NCI-H2171 (cell line): ENCODE measurements around the gene ARHGEF17.

Experiments
- DNase-seq: peaks from one replicate; lab custom pipeline; 2025; lab: John Stamatoyannopoulos, UW

The ARHGEF17 gene

GRCh38 chr11:73314117-73314961 is 6.3 kb downstream of the ARHGEF17 start:
- no peak for DNase-seq

- DNase-seq, result peak; percentile 46
Measured at GRCh38 chr11:73315293-73316020, 7.4 kb downstream of the ARHGEF17 start.

- no peak for DNase-seq
Measured at GRCh38 chr11:73316422-73316821, 8.3 kb downstream of the ARHGEF17 start.

- DNase-seq, result peak; percentile 65
Measured at GRCh38 chr11:73317373-73317772, 9.3 kb downstream of the ARHGEF17 start.

DNA sequence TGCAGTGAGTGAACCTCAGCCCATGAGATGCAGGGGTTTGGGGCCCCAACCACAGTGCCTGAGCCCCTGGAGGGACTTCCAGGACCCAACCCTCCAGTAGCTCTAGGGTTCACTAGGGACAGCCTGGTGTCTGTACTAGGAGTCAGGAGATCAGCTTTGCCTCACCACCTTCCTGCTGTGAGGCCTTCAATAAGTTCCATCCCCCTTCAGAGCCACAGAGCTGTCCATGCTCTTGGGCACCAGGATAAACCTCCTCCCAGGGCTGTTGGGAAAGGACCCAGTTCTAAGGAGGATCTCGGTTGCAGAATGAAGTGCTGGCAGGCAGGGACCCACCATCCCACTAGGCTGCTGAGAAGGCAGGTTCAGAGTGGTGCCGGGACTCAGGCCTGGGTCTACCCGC is 9.7 kb downstream of the ARHGEF17 start:
- DNase-seq, result no peak

DNA sequence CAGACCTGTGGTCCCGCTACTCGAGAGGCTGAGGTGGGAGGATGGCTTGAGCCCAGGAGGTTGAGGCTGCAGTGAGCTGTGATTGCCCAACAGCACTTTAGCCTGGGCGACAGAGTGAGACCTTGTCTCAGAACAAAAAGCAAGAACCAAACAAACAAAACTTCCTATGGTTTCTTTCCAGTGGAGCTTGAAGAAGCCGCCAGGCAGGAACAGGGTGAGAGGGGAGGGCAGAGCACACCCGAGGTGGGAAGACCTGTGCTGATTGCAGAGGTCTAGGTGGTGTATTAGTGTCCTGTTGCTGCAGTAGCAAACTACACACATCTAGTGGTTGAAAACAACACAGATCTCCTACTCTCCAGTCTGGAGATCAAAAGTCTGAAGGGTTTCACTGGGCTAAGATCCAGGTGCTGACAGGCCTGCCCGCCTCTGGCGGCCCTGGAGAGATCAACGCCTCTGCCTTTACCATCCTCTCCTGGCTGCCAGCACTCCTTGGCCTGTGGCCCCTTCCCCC is 10.5 kb downstream of the ARHGEF17 start:
- no peak for DNase-seq

DNA sequence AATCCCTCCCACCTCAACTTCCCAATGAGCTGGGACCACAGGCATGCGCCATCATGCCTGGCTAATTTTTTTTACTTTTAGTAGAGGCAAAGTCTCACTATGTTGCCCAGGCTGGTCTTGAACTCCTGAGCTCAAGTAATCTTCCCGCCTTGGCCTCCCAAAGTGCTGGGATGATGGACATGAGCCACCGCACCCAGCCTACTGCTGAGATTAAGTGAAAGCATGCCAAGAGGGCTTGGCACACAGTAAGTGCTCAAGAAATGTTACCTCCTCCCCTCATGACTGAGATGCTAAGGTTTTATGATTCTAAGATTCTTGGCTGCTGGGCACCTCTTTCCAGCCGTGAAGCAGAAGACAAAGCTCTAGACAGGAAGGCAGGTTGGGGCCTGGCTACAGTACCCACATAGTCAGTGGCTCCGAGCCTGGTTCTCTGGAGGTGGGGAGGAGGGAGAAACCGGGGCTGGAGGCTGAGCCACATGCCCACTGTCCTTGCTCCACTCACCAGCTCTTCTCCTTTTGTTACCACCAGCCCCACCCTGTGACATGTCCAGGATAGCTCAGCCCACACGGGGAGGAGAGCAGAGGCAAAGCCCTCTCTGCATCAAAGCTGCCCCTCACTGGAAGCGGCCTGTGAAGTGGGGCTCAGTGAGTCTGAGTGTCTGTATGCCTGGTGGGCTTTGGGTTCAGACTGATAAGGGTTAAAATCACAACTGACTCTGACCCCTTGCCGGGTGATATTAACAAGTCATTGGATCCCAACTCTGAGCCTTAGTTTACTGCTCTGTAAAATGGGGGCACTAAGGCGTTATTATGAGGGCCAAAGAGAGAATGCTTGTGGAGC is 12.9 kb downstream of the ARHGEF17 start:
- no peak for DNase-seq

DNA sequence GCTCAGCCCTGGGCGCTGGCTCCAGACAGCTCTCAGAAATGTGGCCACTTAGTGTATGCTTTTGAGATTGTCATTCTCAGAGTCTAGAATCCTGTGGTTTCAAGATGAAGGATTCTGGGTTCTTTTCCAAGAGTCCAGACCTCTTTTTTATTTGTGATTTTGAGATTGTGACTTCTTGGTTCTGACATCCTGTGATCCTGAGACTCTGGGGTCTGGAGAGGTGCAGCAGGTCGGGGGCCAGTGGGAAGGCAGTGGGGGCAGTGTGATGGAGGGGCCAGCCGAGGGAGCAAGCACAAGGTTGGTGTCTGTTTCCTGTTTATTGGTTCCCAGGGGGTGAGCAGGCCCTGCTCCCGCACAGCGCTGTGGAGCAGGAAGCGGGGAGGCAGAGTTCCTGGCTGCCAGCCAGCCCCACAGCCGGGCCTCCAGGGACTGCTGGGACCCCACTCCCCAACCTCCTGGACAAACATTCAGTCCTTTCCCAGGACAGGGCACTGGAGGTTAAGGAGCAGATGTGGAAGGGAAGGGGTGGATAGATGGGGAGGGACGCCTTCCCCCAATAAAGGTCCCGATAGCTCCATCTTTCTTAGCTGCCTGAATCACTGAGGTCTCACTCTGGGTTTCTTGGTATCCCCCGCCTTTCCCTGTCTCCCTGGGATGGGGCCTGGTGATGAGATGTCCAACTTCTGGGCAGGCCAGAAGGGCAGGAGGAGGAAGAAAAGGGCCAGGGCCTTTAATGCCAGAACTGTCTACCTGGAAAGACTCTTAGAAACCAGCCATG is 13.7 kb downstream of the ARHGEF17 start:
- DNase-seq, result peak; percentile 44

GRCh38 chr11:73322382-73323306 is 14.6 kb downstream of the ARHGEF17 start:
- no peak for DNase-seq

DNA sequence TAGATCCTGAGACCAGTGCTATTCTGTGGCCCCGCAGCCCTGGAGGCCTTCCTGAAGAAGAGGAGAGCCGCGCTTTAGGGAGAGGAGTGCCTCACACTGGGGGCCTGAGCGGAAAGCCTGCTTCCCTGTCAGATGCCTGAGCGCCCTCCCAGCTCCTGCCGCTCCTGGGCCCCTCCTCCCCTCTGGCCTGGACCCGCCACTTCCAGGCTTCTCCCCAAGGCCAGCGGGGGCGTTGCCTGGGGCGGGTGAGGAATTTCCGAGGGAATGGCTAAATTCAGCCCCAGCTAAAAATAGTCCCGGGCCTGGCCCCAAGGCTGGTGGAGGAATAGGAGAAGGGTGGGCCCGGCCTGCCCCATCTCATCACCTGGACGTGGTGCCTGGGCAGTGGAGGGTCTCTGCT is 15.4 kb downstream of the ARHGEF17 start:
- DNase-seq, result no peak

DNA sequence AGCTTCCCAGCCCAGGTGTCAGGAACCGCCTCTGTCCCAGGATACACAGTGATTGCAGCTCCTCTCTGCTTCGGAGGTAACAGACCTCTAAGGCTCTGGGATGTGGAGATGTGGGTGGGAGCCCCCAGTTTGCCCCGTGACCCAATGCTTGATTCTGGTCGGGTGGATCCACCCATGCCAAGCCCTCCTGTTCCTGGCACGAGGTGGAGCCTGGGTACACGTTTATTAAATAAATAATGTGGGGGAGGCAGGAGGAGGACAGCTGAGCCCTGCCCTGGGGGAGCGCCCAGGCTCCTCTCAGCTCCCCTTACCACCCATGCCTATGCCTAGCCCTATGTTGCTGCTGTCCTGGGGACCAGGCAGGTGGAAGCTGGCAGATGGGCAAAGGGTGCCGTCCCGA is 16.0 kb downstream of the ARHGEF17 start:
- DNase-seq, result no peak

DNA sequence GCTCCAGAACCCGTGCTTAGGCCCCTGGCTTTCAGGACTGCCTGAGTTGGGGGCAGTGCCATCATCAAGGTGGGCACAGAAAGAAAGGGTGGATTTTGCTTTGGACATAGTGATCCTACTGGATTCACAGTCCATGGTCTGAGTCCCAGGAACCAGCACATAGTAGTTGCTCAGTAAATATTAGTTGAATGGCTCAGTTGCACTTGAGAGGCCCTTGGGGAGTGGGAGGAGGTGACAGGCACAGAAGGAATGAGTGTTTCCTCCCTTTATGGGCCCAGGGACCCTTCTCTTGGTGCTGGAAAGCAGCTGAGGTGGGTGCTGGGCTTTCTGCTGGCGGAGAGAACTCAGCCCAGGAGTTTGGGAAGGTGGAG is 16.6 kb downstream of the ARHGEF17 start:
- no peak for DNase-seq

DNA sequence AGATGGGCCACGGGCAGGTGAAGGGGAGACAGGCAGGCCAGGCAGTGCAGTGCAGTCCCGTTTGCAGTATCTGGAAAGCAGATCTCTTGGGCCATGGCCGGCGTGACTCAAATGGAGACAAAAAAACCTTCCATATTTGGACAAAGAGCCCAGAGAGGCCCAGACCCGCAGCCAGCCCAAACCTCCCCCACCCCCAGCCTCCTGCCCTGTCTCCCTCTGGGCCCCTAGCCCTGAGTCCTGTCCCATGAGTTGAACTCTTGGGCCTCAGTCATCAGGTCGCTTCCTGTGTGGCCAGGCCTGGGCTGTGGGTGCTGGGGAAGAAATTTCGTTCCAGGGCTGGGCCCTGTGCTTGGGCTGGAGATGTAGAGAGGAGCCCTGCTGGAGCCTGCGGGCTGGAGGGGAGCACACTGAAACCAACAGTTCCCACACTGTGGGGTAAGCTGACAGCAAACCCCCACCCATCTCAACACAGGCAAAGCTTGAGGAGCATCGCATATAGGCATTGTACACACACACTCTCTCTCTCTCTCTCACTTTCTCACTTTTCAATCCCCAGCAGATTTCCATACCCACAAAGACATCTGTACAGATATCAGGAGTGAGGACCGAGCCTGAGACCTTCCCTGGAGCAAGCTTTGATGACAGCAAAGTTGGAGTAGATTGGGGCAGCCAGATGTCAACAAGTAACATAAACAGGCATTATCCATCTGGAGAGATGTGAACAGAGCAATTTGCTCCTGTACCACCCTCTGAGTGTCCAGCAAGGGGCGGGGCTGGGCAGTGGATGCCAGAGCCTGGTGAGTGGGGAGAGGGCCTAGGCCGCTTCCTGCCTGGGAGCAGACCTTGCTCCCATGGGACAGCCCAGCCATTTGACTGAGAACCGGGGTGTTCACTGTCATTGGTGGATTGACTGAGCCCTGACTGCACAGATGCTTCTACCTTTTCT is 17.2 kb downstream of the ARHGEF17 start:
- DNase-seq, result peak; percentile 92

- no peak for DNase-seq
Measured at GRCh38 chr11:73326929-73327811, 19.1 kb downstream of the ARHGEF17 start.

GRCh38 chr11:73327812-73328364 is 19.8 kb downstream of the ARHGEF17 start:
- no peak for DNase-seq

DNA sequence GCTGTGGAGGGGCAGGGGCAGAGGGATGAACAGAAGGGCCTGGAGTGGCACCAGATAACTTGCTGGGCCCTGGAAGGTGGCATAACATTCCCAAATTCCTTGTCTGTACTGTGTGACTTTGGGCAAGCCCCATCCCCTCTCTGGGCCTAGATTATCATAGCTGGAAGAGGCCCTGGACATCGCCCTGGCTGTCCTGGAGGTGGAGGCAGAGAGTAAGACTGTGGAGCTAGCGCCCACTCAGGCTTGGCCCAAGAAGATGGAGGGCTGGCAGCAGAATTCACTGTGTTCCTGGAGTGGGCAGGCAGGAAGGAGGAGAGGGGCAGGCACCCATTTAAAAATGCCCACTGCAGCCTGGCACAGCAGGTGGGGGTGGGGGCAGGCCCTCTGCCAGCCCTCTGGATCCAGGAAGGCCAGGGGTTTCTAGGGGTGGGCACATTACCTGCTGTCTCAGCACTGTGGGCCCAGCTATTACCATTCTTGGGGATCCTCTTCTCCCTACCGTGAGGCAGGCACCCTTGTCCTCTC is 22.6 kb downstream of the ARHGEF17 start:
- no peak for DNase-seq

DNA sequence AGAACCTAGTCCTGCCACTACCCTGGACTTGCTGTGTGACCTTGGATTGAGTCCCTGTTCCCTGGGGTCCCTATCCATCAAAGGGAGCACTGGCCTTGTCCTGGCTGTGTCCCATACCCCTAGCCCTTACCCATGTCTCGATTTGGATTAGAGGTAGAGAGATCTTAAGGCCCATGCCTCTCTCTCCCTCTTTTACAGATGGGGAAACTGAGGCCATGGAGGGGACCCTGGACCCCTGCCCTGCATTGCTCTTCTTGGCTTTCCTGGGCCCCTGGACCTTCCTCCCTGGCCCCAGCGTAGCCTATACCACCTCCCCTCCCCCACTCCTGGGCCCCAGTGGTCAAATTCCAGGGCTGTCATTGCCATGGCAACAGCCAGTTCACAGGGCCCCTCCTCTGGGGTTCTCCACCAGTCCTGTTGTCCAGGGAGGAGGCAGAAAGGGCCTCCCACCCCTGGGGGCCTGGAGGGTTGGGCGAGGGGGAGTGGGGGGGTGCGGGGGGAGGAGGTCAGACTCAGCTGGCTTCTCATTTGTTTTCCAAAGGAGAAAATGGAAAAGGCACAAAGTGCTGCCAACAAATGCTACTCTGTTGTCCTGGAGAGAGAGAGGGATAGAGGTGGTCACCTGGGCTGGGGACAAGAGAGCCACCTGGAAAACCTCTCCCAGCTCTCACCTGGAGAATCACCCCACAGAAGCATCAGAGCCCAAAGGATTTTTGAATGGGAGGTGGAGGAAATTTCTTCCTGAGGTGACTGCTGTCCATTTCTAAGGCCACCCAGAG is 23.3 kb downstream of the ARHGEF17 start:
- no peak for DNase-seq
